Hematopoietic multipotent progenitor cell treated with erythropoietin and hydrocortisone succinate and interleukin-3 and kit ligand, for 8 days (in vitro differentiated cells): Measurements from ENCODE around the gene TNFSF13.
"Not testable (repeated sequence)": the region's sequence is repeated elsewhere in the genome, so short reads cannot be mapped to it uniquely, and the experiment has no call there.

Experiments
- DNase-seq: peaks from one replicate; pipeline ENCODE4 v3.0.0-alpha.2; 2015

Gene TNFSF13

DNA sequence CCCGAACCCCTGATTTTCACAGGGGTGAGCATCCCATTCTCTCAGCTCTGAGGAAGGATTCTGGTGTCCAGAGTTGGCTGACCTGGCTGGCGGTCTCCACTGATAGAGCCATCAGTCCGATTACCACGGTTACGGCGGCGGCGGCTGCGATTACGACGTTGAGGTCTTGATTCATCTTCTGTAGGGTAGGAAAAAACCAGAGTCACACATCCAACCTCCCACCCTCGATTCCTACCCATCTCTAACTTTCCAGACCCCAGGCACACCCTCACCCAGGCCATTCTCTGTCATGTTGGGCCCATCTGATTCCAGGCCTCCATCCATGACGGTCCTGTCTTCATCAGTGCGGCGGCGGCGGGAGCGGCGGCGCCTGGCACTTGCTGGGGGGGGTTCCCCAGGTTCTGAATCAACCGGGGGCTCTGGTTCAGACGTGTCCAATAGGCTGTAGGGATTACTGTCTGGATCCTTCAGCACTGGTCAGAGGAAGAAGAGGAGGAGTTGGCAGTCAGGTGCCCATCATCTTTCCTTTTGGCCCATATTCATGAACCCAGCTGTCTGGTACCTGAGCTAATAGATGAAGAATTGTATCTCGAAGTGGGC lies 34.0 kb downstream of the TNFSF13 start:
- DNase-seq: no peak

DNA sequence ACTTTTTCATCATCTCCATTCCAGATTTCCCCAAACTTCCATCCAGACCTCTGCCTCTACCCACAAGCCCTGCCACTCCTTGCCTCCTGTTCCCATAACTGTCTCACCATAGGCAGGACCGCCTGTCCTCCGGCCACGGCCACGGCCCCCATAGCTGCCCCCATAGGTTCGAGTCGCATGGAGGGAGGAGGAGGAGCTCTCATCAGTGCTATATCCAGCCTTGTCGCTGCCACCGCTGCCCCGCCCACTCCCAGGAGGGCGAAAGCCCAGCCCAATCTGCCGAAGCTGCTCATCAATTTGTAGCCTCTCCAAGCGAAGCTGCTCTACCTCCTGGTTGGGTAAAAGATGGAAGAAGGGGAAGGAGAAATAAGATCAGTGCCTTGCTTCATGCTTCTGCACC lies 34.7 kb downstream of the TNFSF13 start:
- DNase-seq: no peak

DNA sequence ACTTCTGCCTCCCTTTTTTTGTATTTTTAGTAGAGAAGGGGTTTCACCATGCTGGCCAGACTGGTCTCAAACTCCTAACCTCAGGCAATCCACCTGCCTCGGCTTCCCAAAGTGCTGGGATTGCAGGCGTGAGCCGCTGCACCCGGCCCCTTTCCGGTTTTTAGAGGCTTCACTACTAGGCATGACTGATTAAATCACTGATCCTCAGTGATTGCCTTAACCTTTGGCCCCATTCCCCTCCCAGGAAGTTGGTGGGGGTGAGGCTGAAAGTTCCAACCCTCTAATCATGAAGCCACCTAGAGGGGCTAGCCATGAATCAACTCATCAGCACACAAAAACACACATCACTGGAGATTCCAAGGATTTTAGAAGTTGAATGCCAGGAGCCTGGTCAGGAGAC lies 39.0 kb downstream of the TNFSF13 start:
- DNase-seq: not testable (repeated sequence)

DNA sequence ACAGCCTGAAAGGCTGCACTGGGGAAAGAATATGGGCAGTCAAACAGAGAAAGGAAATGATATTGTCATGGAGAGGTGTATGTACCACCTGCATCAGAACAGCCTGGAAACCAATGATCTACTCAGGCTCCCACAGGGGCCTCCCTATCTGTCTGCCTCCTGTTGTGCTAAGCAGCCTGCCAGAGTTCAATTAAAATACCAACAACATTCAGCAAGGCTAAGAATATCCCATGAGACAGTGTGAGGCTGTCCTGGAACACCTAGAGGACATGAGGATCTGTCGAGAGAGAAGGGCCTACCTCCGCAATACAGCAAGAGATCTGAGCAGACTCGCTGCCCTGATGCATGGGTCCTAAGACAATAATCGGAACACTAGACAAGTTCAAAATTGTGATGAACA lies 47.7 kb downstream of the TNFSF13 start:
- DNase-seq: no peak

DNA sequence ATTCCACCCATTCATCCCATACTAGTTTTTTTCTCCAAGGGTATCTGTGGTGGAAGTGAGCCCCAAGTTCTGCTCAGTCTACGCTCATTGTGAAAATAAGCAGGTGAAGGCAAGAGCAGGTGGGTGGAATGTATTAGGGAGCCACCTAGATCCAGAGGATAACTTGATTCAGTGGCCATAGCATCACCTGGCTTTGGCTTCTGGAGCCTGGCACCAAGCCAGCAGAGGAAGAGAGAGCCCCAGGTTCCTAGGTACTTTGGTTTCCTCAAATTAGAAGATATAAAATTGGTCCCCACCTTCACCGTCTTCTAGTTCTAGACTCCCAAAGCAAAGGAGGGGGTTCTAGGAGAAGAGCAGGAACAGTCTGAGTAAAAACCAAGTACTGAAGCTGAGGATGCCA lies 52.1 kb downstream of the TNFSF13 start:
- no peak for DNase-seq
